GM15510 (cell line): Measurements from ENCODE around the gene BRI3.

Source experiments
- POLR2A ChIP-seq: IDR thresholded peaks from 3 replicates; pipeline ENCODE4 v1.6.1; 2011; ENCODE audit warnings: borderline replicate concordance; ENCODE audit not compliant: insufficient read length; ENCODE audit errors: extremely low read depth

Gene BRI3

DNA sequence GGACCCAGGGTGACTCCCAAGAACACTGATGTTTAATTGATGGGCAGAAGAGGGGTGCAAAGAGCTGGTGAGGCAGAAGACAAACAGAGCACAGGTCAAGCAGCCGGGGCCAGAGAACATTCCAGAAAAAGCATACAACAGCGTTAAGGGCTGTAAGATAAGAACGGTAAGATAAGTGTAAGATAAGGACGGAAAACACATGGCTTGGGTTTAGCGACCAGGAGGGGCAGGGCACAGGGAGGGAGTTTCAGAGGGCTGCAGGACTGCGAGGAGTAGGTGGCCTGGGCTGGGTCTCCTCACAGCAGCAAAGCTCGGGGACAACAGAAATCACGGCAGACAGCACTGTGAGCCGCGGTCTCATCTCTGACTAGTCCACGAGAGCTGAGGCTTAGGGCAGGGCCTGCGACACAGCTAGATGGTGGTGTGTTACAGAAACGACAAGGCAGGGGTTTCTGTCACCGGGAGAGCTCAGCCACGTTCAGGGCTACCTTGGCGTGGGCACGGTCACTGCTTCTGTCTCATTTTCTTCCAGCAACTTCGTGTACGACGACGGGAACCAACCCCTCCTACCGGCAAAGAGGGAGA is 24.6 kb downstream of the BRI3 start:
- TF ChIP-seq POLR2A: no peak

DNA sequence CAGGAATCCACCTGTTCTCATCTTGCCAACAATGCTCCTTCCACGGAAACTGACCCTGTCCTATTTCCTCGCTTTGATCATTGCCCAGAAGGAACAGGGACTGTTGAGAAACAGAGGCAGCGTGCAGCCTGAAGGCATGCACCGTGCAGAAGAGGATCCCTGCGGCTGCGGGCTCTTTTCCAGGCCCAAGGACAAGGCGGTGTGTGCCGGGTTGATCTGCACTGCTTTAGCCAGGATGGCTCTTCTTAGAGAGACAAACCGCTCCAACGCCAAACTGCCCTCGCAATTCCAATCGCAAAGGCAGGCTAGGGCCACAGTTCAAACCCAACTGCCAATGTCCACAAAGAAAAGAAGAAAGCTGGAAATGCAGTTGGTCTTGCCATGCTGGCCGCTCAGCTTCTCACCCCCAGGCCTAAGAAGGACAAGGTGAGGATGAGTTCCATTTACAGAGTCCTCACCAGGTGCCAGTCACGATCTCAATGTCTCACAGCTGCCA is 26.5 kb downstream of the BRI3 start:
- no peak for TF ChIP-seq POLR2A

DNA sequence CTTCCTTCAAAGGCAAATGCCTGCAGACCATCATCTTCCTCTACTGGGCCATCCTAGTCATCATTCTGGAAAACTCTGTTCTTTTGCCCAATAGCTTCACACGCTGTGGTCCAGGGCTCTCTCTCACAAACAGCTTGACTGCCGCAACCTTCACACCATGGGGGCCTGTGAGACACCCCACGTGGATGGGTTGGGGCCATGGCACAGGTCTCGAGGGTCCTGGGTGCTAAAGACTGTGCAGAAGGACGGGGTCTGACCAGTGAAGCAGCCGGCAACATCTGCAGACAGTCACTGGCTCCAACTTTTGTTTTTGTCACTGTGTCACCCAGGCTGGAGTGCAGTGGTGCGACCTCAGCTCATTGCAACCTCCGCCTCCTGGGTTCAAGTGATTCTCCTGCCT is 28.1 kb downstream of the BRI3 start:
- TF ChIP-seq POLR2A: no peak

DNA sequence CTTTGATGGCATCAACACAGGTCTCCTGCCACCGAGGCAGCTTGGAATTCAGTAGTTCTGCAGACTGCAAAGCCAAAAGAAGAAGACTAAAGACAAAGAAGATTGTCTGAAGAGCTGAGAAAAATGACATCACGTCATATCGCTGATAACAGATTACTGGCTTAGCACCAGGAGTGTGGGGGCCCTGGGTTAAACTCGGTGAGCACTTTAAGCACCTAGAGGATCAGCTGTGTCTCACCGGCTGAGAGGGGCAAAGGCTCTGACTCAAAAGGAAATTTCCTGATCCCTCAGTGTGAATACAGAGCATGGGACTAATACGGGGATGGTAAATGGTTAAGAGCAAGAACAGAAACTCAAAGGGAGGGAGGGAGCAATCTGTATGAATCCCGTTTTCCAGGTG is 30.7 kb downstream of the BRI3 start:
- TF ChIP-seq POLR2A: no peak

DNA sequence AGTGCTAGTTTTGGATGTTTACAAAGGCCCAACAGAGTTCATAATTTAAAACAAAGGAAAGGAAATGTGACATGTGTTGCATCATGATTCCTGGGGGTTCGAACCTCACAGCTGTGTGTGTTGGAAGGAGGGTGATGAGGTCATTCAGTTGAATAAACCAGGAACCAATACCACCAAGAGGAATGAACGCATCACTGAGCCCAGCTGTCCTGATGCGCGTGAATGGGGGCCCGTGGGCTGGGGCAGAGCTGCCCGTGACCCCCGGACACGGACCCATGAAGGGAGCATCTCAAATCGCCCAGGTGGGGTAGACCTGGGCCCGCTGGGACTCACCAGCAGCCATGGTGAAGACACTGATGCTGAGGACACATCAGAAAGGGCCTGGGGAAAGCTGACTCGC is 33.0 kb downstream of the BRI3 start:
- no peak for TF ChIP-seq POLR2A

DNA sequence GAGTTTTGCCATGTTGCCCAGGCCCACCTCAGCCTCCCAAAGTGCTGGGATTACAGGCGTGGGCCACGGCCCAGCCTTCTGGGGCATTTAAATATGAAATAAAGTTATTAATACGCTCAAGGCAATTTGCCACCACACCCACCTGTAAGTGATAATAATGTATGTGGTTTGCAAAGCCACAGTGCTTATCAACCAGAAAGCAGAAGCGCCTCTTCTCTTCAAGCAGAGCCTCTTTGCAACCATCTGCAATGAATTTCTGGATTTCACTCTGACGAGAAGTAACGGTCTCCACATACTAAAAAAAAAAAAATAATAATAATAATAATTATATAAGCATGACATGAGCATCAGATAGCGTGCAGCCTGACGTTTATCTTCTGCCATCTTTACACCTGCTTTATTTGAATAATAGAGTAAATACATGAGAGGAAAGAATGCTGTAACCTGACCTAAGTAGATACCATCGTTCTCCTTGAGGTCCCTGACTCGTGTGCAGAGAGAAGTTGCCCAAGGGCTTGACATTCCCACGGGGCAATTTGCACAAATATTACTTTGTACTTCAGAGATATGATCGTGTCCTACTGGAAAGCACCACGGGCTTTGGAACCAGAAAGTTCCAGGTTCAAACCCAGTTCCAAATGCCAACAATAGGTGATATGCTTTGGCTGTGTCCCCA is 34.0 kb downstream of the BRI3 start:
- TF ChIP-seq POLR2A: no peak

DNA sequence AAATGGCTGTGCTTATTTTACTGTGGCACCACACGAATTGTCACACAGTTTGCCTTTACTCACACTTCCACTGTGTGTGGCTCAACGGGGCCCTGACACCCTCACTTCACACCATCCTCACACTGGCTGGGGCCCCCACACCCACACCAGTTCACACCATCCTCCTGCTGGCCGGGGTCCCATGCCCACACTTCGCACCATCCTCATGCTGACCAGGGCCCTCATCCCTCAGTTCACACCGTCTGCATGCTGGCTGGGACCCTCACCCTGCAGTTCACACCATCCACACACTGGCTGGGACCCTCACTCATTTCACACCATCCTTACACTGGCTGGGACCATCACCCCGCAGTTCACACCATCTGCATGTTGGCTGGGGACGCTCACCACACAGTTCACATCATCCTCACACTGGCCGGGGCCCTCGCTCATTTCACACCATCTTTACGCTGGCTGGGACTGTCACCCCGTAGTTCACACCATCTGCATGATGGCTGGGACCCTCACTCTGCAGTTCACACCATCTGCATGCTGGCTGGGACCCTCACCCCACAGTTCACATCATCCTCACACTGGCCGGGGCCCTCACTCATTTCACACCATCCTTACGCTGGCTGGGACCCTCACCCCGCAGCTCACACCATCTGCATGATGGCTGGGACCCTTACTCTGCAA is 36.0 kb downstream of the BRI3 start:
- TF ChIP-seq POLR2A: no peak

DNA sequence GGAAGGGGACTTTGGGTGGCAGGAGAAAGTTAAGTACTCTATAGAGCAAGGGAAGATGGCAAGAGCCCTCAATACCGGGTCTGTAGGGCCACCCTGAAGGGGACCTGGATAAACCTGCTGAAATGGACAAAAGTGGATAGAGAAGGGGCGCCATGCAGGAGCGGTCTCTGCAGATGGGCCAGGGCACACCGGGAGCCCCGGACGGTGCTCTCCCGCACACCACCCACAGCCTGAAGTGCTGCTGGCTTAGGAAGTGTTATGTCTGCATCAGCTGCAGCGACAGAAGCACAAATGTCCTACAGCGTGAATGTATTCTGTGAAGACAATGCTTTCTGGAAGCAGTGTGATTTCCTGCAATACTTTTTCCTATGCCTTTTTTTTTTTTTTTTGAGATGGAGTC is 37.7 kb downstream of the BRI3 start:
- TF ChIP-seq POLR2A: no peak

DNA sequence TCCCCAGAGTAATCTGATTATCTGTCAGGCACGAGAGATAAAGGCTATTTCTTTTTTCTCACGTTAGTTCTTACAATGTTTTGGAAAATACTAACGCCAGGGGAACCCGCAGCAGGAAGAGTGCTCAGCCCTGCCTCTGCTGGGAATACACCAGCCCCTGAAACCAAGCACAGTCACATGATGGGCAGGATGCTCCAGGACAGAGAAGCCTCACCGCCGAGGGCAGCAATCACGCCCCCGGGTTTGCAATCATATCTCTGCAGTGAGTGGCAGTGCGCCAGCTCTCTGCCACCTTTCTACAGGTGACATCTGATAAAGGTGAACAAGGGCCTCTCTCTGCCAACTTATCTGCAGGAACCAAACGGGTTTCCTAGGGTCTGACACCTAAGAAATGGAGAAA is 39.8 kb downstream of the BRI3 start:
- TF ChIP-seq POLR2A: no peak

DNA sequence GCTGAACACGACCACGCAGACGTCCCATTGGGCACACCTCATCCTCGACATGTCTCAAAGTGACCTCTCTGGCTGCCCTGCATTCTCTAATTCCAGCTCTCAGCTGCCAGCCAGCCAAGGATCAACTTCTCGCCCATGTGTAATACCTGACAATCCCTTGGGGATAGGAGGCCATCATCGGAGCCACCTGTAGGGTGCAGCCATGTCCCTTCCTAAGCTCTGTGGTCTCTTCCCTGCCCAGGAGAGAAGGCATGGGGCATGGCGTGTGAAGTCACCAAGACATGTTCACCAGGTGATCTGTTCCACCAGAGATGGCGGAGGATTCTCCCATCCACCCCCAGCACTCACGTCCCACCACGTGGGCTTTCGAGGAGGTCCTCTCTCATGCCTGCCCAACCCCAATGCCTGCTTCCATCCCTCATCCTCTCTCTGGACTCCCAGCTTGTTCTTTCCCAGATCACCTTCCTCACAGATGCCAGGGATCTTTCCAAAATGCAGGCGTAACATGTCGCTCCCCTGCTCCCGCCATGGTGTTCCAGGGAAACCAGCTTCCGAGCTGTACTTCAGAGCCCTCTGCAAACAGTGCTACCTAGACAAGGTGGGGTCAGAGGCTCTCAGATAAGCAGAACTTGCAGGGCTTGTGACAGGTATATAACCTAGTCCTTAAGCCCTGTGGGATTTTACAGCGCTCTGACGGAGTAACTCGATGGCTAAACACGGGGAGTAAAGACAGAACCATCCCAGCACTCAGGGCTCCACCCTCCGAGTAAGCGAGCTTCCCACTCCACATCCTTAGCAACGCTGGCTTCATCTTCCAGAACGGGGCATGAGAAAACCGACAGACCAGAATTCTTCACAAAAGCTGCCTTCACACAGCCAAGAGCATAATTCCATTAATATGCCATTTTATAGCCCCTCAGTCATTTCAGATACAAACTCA is 41.1 kb downstream of the BRI3 start:
- TF ChIP-seq POLR2A: no peak

DNA sequence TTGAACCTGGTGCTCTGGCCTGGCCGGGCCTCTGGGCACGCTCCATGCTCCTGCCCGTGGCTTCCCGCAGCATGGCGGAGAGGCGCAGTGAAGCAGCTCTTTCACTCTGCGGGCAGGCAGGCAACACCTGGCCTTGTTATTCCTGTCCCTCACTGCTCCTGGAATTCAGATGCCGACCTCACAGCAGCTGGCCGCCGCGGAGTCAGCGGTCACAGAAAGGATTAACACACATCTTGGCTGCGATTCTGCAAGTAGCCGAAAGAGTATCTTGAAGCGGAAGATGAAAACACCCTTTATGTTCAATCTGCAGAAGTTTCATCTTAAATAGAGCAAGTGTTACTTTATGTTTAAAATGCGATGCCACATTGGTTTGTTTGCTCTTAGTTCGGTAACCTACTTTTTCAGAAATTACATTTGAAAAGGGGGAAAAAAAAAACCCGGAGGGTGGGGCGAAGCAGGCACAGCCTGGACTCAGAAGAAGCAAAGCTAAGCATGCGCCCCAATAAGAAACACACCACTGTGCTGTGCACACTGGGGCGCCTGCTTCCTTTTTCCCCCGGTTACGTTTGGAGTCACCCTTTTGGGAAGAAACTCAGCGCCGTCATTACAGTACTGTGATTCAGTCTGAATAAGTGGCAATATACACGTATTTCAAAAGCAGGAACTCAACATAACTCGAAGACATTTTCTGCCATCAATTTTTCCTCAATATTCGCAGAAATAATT is 42.3 kb downstream of the BRI3 start:
- no peak for TF ChIP-seq POLR2A

DNA sequence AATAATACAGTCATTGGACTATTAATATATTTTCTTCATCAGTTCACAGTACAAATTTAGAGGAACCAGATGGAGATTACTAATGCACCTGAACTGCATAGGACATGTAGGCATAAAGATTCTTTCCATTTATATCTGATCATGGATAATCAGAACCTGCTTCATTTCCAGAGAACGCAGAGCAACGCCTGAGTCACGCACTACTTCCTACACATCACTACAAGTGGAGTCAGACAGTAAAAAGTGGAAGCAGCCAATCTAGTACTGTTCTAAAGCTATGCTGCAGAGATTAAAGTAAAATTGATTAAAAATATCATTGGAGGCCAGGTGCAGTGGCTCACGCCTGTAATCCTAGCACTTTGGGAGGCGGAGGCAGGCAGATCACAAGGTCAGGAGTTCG is 43.3 kb downstream of the BRI3 start:
- TF ChIP-seq POLR2A: no peak

DNA sequence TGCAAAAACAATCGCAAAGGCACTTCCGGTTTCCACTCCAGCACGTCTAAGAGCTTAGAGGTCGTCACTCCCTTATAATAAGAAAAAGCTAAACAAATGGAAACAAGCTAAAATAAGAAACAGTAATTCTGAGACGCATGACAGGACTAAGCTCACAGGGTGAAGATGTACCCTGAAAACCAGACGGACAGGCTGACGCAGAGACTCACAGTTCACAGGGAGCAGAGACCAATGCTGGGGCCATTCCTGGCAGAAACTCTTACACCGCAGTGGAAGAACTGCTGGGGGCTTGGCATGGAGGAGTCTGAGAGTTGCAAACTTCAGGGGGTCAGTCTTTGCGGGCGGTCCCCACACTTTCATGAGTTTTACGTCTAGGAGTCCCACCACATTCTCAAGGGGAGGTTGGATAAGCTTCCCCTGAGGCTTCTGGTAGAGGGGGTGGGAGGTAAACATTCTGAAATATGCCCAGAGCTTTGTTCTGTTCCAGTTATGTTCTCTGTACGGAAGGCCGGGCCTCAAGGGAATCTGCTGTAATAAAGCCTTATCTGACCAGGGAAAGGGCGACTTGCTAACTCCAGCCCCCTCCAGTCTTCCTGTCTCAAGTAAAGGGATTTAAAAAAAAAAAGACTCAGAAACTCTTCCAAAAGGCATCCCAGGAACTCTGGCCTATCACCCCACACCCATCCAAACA is 47.8 kb downstream of the BRI3 start:
- TF ChIP-seq POLR2A: no peak
